Stimulated activated naive CD8-positive, alpha-beta T cell treated with anti-CD3 and anti-CD28 coated beads, Interleukin-15, Interleukin-2, amounts not matched to agents 100 U/mL and 50 U/mL, for 24 hours (primary cell): ENCODE data around the gene KRT86.

Source experiments
- ATAC-seq: fragments of 150-1000 bp; cut with Tn5 transposase; one replicate; pipeline ENCODE4 v1.10.0; 2021
- DNase-seq: peaks from one replicate; pipeline ENCODE4 v3.0.0; 2021

KRT86 gene

DNA sequence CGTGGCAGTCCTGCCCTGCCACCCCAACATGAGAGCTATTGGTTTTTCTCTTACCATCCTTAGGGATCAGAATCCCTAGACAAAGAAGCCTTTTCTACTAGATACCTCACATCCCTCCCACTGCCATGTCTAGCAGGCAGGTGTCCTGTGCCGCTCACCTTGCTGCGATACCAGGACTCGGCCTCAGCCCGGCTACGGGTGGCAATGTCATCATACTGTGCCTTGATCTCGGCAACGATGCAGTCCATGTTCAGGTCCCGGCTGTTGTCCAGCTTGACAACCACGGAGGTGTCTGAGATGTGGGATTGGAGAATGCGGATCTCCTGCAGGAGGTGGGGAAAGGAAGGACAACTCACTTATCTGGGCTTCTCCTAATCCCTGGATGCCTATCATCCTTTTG is 42.3 kb downstream of the KRT86 start:
- ATAC-seq (no peak), DNase-seq (no peak)

DNA sequence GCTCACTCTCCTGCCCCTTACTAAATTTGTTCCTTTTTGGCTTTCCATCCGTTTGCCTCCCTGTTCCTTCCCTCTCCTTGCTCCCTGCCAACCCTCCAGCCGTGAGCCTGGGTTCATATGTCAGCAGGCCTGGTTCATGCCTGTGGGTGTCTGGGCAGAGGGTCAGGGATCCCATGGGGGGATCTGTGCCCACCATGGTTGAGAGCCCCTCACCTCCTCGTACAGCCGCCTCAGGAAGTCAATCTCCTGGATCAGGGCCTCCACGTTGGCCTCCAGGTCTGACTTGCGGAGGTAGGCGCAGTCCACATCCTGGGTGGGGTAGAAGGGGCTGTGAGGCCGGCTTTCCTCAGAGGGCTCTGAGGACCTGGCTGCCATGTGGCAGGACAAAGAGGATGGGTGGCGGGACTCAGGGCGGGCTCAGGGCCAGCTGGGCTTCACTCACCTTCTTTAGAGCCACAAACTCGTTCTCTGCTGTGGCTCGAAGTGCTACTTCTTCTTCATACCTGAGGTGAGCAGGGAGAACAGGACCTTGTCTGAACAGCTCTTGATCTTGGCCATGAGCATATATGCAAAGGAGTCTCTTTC is 43.1 kb downstream of the KRT86 start:
- no peak for ATAC-seq
- DNase-seq, result no peak

DNA sequence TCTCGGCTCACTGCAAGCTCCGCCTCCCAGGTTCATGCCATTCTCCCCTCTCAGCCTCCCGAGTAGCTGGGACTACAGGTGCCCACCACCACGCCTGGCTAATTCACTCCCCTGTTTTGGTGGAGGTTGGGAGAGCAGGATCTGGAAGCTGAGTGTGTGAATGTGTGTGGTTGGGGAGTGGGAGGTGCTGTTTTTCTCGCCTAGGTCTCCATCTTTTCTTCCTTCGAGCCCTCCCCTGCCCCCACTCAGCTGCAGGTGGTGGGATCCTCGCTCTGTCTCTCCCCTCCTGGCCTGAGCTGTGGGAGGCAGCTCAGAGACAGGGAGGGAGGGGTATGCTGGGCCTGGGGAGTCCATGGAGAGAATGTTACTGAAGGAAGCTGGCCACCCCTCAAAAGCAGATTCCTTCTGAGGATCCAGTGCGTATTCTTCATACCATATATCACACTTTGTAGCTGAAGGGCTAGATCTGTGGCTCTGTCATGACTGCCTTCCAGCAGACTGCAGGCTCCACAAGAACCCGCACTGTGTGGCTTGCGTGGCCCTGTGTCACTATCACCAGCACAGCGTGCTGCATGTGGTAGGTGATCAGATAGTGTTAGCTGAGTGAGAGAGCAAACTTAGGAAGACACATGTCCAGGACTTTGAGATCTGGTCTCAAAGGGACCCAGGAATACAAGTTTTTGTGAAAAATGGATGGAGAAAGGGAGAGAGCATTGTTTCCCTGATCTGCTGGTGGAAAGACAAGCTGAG is 44.0 kb downstream of the KRT86 start:
- no peak for DNase-seq
- ATAC-seq, result no peak

DNA sequence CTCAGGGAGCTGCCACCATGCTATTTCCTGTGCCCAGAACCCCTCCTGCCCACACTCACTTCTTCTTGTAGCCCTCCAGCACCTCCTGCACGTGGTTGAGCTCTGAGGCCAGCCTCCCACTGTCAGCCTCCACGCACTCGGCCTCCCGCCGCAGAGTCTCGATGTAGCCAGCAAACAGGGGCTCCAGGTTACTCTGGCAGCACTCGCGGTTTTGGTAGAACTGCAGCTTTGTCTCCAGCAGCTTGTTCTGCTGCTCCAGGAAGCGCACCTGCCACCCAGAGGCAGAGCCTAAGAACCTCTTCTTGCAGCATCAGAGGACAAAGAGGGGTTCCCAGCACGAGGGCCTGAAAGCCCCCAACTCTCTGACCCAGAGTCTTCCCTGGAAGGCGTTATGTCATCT is 44.7 kb downstream of the KRT86 start:
- no peak for ATAC-seq
- DNase-seq, result no peak

DNA sequence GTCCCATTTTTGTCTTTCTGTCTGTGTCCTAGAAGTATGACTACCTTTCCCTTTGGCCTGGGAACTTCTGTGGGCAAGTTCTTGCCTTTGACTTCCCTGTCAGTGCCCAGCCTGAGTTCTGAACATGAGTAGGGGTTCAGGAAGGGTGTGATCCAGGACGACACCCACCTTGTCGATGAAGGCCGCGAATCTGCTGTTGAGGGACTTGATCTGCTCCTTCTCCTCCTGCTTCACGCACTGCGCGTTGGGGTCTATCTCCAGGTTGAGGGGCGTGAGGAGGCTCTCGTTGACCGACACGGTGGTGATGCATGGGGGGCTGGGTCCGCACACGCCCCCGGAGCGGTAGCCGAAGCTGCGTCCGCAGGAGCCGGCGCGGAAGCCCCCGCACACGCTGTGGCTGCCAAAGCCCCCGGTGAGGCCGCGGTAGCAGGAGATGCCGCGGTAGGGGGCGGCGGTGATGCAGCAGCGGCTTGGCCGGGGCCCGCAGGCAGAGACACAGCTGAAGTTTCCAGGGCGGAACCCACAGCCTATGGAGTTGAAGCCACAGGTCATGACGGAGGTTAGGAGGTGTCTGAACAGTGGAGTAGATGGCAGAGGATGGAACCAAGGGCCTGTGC is 46.4 kb downstream of the KRT86 start, which contains the start of gene KRT83:
TSS of gene KRT83 (minus strand) at position 615 of the 617 bp plus-strand sequence. CDS start at position 552, 63 bp downstream.
- no peak for ATAC-seq
- no peak for DNase-seq

DNA sequence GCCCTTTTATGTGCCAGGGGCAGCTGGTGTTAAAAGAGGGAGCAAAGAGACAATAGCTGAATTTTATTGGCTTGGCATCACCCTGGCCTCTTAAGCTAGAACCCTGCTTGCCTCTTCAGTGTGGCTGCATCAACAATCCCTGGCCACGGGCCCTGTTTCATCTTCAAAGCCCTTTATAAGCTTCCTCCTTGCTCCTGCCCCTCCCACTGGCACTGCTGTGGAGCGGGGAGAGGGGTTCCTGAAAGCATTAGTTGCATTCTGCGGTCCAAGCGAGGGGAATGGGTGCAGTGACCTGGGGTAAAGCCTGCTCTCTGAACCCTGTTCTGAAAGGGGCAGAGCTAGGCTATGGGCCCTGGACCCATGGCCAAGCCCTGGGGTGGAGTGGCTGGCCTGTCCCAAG is 47.0 kb downstream of the KRT86 start:
- no peak for ATAC-seq
- no peak for DNase-seq

DNA sequence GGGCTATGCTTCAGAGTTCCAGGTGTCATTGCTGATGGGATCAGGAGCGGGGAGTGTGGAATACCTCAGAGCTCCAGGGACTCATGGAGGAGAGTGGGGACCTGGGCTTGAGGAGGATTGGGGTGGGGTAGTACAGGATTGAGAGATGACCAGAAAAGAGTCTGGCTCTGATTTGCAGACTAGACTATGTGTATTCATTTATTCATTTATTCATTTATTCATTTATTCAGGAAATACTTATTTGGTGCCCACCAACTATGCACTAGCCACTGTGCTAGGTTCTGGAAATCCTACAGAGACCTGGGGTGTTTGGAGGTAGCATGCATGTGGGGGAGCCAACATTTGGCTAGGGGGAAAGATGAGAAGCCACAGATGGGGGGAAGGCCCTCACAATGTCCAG is 47.6 kb downstream of the KRT86 start:
- ATAC-seq, result no peak
- DNase-seq, result no peak

DNA sequence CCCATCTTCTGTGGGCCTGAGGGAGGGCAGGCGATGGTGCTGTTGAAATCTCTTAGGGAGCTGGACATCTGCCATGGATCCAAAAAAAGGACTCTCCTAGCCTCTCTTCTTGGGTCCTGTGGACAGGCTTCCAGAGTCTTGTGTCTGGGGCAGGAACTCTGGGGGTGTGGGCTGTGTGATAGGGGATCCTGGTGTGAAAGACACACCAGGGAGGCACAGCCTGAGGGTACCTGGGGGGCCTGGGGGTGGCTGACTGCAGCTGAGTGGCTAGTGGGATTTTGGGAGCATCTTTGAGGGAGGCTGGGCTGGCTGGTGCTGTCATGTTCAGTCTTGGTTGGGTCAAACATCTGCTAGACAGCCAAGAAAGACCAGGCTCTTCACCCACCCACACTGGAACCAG is 48.6 kb downstream of the KRT86 start:
- DNase-seq, result no peak
- no peak for ATAC-seq

DNA sequence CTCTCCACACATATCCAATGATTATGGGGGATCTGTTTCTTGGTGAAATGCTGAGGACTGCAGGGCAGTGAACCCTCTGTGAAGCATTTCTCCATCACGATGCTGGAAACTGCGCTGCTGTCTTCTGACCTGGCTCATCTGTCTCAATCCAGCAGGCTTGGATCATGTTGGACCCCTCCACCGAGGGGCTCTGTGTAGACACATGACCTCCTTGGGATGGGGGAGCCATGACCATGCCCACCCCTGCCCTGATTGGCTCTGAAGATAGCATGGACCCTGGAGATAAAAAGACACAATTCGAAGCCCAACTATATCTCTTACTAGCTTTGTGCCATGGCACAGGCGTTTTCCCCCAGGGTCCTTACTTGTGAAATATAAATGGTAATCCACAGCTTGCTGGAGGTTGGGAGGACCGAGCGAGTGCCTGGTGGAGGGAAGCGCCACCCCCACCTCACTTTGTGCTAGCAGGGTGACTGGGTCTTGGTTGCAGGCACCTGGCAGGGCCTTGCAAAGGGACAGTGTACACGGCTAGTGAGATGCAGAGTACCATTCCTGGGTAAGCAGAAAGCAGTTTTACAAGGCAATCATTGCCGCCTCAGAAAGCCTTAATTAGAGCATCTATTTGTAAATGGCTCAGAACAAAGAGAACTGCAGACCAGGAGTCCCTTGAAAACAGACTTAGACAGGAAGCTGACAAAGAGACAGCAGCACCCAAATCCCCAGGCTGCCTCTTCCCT is 49.1 kb downstream of the KRT86 start:
- ATAC-seq (no peak), DNase-seq (no peak)

DNA sequence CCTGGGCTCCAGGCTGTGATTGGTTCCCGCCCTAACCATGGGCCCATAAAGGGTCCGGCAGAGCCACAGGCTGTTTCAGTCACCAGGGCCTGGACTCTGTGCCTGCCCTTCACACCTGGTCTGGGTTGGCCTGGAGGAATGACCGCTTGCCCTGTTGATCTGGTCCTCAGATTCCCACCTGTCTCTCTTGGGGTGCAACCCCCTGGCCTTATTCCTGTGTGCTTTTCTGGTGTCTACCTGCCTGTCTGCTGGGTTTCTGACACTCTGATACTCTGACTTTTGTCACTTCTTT is 49.7 kb downstream of the KRT86 start:
- no peak for ATAC-seq
- no peak for DNase-seq

DNA sequence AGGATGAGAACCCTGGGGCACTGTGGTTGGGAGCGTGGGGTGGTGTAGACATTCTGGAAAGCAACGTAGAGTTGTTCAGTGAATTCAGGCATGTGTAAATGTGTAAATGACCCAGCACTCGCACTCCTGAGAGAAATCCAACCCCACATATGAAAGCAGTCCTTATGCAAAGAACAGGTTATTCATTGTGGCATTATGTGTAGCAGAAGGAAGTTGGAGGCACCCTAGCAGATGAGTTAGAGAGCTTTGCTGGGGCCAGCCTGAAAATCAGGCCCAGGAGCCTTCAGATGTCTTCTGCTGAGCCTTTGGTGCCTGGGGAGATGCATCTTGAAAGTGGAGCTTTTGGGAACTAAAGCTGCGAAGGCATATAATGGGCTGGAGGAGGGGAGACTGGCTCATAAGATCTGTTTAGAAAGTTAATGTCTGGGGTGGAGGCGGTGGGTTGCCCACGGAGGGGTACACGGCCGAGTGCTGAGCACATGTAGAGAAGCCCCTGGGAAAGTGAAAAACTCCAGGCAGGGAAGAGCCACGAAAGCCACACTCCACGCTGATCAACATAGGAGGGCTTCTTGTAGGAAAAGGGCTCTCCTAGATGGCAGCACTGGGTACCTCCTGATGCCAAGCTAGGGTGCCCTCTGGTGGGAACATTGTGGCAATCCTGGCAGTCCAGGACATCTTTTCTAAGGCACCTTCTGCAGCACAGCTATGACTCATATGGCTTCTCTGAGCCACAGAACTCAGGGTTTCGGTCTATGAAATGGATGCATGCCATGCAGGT is 52.8 kb downstream of the KRT86 start:
- peak; percentile 96 for ATAC-seq
- DNase-seq, result peak; percentile 79

DNA sequence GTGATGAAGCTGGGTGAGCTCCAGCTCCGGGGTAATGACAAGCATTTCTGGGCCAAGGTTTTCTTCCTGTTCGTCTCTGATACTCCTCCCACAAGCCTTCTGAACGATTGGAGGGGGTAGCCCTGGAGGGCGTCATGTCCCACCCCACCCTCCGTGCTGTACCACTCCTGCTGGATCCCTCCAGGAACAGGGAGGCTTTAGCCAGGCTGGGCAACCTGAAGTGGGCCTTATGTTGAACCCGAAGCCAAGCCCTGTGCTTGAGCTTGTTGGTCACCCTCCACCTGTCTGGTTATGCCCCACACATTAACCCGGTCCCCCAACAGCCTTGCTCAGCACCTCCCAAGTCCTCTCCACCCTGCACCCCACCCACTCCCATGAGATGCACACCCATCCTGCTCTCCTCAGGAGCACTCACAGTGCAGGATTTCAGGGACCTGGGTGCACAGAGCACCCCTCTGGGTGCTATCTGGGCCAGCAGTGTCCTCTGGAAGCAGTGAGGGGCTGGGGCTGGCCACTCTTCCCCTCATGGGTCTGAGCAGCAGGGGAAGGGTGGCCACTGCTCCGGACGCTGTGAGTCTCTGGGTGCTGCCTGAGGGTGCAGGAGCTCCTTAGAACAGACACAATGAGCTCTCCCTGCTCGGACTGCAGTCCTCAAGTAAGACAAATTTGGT is 53.5 kb downstream of the KRT86 start:
- DNase-seq, result no peak
- no peak for ATAC-seq

DNA sequence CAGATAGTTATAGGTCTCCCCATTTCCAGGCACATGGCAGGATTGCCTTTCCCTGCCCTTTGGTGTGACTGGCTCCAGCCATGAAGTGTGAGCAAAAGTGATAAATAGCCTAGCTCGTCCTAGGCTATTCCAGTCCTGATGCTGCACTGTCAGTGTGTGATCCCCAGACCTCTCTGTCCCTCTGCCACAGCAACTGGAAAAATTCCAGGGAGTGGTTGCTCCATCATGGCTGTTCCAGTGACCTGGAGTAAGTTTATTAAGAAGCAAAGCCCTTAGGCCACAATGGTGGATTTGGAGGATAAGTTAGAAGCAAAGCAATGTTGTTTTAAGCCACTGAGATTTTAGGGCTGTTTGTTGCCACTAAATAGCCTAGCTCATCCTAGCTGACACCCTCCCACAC is 56.6 kb downstream of the KRT86 start:
- DNase-seq (no peak), ATAC-seq (no peak)

DNA sequence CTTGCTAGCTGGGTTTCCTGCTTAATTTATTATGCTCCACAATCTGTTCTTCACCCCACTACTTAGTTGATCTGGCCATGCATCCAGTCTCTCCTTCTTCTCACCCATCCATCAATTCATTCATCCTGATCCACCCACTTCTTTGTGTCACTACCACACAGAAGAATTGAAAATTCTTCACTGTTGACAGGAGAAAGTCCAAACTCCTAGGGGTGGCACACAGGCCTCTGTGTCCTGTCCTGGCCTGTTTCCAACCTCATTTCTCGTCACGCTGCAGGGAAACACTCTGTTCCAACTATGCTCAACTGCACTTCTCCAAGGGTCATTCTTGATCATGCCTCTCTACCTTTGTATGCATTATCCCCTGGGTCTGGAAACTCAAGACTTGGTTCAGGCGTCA is 57.4 kb downstream of the KRT86 start:
- ATAC-seq (no peak), DNase-seq (no peak)

DNA sequence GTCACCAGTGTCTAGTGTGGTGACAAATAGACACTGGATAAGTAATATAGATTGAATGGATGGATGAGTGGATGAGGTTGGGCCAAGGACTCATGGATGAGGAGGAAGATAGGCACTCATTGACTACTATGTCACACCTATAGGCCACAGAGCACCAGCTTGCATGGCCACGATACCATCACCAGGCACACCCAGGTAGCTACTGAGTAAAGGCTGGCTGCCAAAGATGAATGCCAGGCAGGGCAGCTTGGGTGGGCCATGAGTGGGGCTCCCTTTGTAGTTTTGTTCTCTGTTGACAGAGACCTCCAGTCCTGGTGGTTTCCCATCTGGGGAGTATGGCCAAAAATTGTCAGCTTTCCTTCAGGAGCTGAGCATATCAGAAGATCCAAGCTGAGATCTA is 57.9 kb downstream of the KRT86 start:
- DNase-seq (no peak), ATAC-seq (no peak)

DNA sequence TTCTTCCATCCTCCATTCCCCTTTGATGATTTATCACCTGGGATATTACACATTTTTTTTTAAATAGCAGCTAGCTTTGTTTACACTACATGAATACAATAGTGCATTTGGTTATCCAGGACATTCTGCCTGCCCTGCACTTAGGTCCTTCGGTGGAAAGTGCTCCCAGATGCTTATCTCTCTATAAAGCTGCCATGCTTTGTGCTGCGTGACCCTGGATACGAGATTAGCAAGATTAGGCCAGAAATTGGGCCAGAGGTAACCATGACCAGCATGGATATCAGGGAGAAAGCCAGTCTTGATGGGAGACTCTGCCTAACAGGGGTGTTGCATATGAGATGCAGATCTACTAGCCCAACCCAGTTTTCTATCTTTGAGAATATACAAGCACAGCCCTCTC is 58.9 kb downstream of the KRT86 start:
- ATAC-seq (no peak), DNase-seq (no peak)

DNA sequence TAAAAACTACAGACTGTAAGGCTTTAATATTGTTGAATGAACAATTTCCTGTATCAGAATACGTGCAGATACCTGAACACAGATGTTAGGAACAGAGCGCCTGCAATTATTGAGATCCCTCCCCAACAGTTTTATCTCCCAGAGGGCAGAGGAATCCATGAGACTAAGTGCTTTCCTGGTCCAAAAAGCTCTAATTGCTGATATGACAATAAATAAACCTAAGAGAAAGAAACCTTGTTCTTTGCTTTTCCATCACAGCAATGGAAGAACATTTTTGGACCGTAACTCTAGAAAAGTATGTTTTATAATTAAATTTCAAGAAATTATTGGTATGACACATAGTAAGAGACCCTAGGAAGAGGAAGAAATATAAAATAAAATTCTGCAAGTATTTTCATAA is 59.7 kb downstream of the KRT86 start:
- no peak for DNase-seq
- ATAC-seq, result no peak

DNA sequence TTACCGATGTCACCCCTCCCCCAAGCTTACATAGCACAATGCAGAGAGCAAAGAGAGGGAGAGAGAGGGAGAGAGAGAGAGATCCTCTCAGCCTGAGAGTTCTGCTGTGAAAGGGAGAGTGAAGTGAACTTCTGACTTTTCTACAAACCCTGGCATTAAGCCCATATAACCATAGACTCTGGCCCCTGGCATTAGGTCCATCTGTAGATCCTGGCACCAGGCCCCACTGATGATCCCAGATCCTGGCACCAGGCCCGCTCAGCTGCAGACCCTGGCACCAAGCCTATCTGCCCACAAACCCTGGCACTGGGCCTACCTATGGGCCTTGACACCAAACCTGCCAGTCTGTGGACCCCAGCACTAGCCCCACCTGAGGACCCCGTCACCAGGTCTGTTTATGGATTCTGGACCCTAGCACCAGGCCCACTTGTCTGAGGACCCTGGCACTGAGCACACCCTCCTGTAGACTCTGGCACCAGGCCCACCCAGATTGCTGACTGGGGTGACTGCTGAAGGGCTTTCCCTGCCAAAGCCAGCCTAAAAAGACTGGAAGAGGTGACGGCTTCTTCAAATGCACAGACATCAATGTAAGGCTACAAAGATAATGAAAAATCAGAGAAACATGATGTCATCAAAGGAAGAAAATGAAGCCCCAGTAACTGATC is 61.3 kb downstream of the KRT86 start:
- no peak for ATAC-seq
- no peak for DNase-seq

DNA sequence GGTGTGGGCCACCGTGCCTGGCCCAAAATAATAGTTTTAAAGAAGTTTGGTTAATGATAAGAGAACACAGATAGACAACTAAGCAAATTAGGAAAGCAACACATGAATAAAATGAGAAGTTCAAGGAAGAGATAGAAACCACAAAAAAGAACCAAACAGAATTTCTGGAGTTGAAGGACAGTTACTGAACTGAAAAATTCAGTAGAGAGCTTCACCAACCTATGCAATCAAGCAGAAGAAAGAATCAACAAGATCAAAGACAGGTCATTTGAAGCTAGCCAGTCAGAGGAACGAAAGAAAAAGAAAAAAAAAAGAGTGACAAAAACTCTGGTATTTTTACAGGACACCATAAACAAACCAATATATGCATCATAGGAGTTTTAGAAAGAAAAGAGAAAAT is 62.2 kb downstream of the KRT86 start:
- no peak for ATAC-seq
- no peak for DNase-seq

DNA sequence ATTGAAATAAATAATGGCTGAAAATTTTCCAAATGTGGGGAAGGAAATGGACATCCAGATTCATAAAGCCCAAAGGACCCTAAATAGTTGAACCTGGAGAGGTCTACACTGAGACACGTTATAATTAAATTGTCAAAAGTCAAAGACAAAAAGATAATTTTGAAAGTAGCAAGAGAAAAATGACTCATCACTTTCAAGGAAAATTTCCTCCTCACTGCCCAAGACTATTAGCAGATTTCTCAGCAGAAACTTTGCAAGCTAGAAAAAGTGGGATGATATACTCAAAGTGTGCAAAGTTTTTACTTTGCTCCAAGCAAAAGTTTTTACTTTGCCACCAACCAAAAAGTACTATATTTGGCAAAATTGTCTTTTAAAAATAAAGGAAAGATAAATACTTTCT is 62.6 kb downstream of the KRT86 start:
- no peak for DNase-seq
- no peak for ATAC-seq

DNA sequence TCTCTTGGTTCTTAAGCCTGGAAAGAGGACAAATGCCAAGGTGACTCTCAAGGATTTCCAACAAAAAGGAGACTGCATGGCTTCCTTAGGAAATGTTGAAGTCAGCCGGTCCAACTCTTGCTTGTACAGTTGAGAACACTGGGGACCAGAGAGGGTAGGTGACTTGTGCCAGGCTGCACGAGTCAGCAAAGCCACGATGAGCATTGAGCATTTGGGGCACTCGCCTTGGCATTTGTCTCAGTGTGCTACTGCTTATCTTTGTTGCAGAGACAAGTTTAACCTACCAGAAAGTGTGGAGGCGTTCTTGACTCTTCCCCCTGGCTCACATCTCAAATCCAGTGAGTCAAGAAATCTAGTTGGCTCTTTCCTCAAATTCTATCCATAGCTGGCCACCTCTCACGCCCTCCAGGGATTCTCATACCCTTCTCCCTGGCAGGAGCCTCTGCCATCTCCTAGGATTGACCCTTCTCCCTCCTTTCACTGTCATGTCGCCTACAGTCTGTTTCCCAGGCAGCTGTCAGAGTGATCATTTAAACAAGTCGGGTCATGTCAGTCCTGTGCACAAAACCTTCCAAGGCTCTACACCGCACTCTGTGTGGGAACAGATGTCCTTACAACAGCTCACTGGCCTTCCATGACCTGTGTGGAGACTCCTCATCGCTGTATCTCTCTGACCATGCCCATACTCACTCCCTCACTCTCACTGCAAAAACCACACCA is 64.0 kb downstream of the KRT86 start:
- no peak for ATAC-seq
- DNase-seq, result no peak
